ENCODE measurements around the gene ZNF697.

GRCh38 chr1:119603695-119604094 lies 44.4 kb downstream of the ZNF697 start:
- TF ChIP-seq POLR2A (IDR thresholded peaks at IDR 0.05) = no peak
- TF ChIP-seq, protein P1, sequence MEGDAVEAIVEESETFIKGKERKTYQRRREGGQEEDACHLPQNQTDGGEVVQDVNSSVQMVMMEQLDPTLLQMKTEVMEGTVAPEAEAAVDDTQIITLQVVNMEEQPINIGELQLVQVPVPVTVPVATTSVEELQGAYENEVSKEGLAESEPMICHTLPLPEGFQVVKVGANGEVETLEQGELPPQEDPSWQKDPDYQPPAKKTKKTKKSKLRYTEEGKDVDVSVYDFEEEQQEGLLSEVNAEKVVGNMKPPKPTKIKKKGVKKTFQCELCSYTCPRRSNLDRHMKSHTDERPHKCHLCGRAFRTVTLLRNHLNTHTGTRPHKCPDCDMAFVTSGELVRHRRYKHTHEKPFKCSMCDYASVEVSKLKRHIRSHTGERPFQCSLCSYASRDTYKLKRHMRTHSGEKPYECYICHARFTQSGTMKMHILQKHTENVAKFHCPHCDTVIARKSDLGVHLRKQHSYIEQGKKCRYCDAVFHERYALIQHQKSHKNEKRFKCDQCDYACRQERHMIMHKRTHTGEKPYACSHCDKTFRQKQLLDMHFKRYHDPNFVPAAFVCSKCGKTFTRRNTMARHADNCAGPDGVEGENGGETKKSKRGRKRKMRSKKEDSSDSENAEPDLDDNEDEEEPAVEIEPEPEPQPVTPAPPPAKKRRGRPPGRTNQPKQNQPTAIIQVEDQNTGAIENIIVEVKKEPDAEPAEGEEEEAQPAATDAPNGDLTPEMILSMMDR (IDR thresholded peaks at IDR 0.05) = no peak
